Measurements from ENCODE around the gene TCF4.

DNA sequence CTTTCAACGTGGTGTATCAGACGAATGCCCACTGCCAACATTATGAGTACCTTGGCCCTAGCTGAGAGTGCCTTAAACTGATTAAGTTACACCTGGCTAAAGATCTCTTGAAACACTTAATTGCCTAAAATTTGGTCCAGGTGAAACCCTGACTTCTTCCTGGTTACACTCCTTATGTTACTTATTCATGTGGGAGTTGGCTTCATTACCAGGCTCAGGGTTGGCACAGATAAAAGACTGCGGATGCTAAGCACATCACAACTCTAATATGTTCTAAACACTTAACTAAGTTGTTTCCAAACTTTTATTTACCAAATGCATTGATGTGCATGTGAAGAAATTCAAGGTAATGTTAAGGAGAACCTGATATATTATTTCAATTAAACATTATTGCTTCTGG lies 298.9 kb downstream of the TCF4 start:
- TF ChIP-seq CTCF (IDR thresholded peaks at IDR 0.05) (no peak), POLR2A (IDR thresholded peaks at IDR 0.05) (no peak)
